WTC11 (cell line): ENCODE data around the gene SRMS. TPM values are rescaled to one million over a fixed set of nuclear protein-coding genes. Genes with fewer than 3 reads are reported as not detected.

Experiments
- ATAC-seq: fragments of 200-7000 bp; cut with Tn5 transposase; 2 replicates; pipeline ENCODE4 v1.10.0; 2021; ENCODE audit warnings: mild to moderate bottlenecking, moderate library complexity
- CTCF ChIA-PET: fragments of 300-600 bp; sonication (Branson Sonifier 250); formaldehyde crosslinking; loops from one replicate; lab custom pipeline; 2021; ENCODE audit warnings: antibody characterized with exemption; lab: Charles Lee
- POLR2A ChIA-PET: fragments of 350-600 bp; sonication (Branson Sonifier 250); formaldehyde crosslinking; loops from one replicate; lab custom pipeline; 2021; ENCODE audit warnings: antibody characterized with exemption; lab: Charles Lee
- DNase-seq: peaks from one replicate; pipeline ENCODE4 v3.0.0; 2021; ENCODE audit warnings: low spot score
- H3K27ac Mint-ChIP-seq: 2 replicates; pipeline ENCODE4 v1.8.0; 2021; ENCODE audit warnings: mixed read lengths
- H3K27me3 Mint-ChIP-seq: 2 replicates; pipeline ENCODE4 v1.8.0; 2021; ENCODE audit warnings: low read depth, mild to moderate bottlenecking, moderate library complexity, mixed read lengths
- H3K36me3 Mint-ChIP-seq: 2 replicates; pipeline ENCODE4 v1.8.0; 2021; ENCODE audit warnings: mixed read lengths
- H3K4me1 Mint-ChIP-seq: 2 replicates; pipeline ENCODE4 v1.8.0; 2022; ENCODE audit warnings: mixed read lengths
- H3K4me3 Mint-ChIP-seq: 2 replicates; pipeline ENCODE4 v1.8.0; 2021; ENCODE audit warnings: mild to moderate bottlenecking, moderate library complexity, mixed read lengths
- H3K9me3 Mint-ChIP-seq: 2 replicates; pipeline ENCODE4 v1.8.0; 2021; ENCODE audit warnings: mixed read lengths
- GRHL2 ChIP-seq: fragments of 250-450 bp; sonication (Bioruptor Pico); IDR thresholded peaks from 2 replicates; pipeline ENCODE4 v1.8.0; 2022; ENCODE audit warnings: mild to moderate bottlenecking, moderate library complexity; ENCODE audit not compliant: insufficient replicate concordance, severe bottlenecking
- JAZF1 ChIP-seq: fragments of 250-450 bp; sonication (Bioruptor Pico); IDR thresholded peaks from 2 replicates; pipeline ENCODE4 v1.9.0; 2021; ENCODE audit warnings: moderate library complexity, mild to moderate bottlenecking, inconsistent platforms
- KAT7 ChIP-seq: sonication (generic); formaldehyde crosslinking; IDR thresholded peaks from 2 replicates; pipeline ENCODE4 v1.8.1; 2023; ENCODE audit warnings: missing genetic modification reagents, mild to moderate bottlenecking, borderline replicate concordance
- RELA ChIP-seq: sonication (generic); formaldehyde crosslinking; IDR thresholded peaks from 2 replicates; pipeline ENCODE4 v1.8.1; 2022; ENCODE audit warnings: missing genetic modification reagents, mild to moderate bottlenecking, borderline replicate concordance
- SMAD4 ChIP-seq: sonication (generic); formaldehyde crosslinking; IDR thresholded peaks from 2 replicates; pipeline ENCODE4 v1.8.0; 2022; ENCODE audit warnings: mild to moderate bottlenecking, missing genetic modification reagents
- ZNF138 ChIP-seq: sonication (generic); formaldehyde crosslinking; conservative IDR thresholded peaks from 2 replicates; pipeline ENCODE4 v1.8.1; 2022; ENCODE audit warnings: mild to moderate bottlenecking, moderate library complexity, missing genetic modification reagents
- ZNF219 ChIP-seq: sonication (generic); formaldehyde crosslinking; IDR thresholded peaks from 2 replicates; pipeline ENCODE4 v1.8.0; 2023; ENCODE audit warnings: missing genetic modification reagents, mild to moderate bottlenecking, borderline replicate concordance
- ZNF263 ChIP-seq: sonication (generic); formaldehyde crosslinking; IDR thresholded peaks from 2 replicates; pipeline ENCODE4 v1.8.1; 2022; ENCODE audit warnings: low read depth, mild to moderate bottlenecking, moderate library complexity, missing genetic modification reagents
- ZNF396 ChIP-seq: fragments of 250-450 bp; sonication (Bioruptor Pico); IDR thresholded peaks from 2 replicates; pipeline ENCODE4 v1.8.0; 2021; ENCODE audit warnings: mild to moderate bottlenecking, moderate library complexity, borderline replicate concordance
- ZNF416 ChIP-seq: fragments of 250-450 bp; sonication (Bioruptor Pico); IDR thresholded peaks from 2 replicates; pipeline ENCODE4 v1.9.0; 2021; ENCODE audit warnings: mild to moderate bottlenecking, inconsistent platforms
- ZNF671 ChIP-seq: fragments of 250-450 bp; sonication (Bioruptor Pico); IDR thresholded peaks from 2 replicates; pipeline ENCODE4 v1.8.0; 2021; ENCODE audit warnings: mild to moderate bottlenecking
- total RNA-seq: library from RNA; stranded (reverse); gene quantifications from 3 replicates; pipeline ENCODE4 v1.2.3, GENCODE V29; 2021
- TF ChIP-seq, protein P1 (sequence below): sonication (generic); formaldehyde crosslinking; IDR thresholded peaks from 2 replicates; pipeline ENCODE4 v1.8.0; 2023; ENCODE audit warnings: missing genetic modification reagents, mild to moderate bottlenecking, borderline replicate concordance
- TF ChIP-seq, protein P2 (sequence below): fragments of 250-450 bp; sonication (Bioruptor Pico); IDR thresholded peaks from 2 replicates; pipeline ENCODE4 v1.9.0; 2021; ENCODE audit warnings: mild to moderate bottlenecking, borderline replicate concordance
- TF ChIP-seq, protein P3 (sequence below): sonication (generic); formaldehyde crosslinking; IDR thresholded peaks from 2 replicates; pipeline ENCODE4 v1.8.1; 2023; ENCODE audit warnings: mild to moderate bottlenecking, missing genetic modification reagents
- TF ChIP-seq, protein P4 (sequence below): sonication (generic); formaldehyde crosslinking; IDR thresholded peaks from 2 replicates; pipeline ENCODE4 v1.8.1; 2022; ENCODE audit warnings: low read depth, missing genetic modification reagents, borderline replicate concordance

Gene SRMS
- total RNA-seq, 1 experiment from 2014 or later: 0.26 TPM

DNA sequence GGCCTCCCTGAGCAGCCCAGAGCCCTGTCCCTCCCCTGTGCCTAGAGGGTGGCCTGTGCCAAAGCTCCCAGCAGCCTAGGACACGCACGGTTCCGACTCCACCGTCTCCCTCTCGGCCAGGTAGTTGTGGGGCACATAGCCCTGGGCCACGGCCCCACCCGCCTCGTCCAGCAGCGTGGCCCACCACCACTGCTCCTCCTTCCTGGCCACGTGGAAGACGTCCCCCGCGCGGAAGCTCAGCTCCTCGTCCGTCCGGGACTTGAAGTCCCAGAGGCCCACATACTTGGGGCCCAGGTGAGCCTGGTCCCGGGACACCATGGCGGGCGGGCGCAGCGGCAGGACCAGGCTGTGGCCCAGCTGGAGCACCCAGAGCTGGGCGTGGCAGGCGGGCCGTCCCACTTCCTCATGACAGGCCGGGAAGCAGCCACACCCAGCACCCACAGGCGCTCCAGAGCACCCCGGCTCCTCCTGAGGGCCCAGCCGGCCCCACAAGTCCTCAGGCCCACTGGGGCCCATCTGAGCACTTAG lies 10.5 kb downstream of the SRMS start, which contains the start of gene PTK6:
PTK6 (minus strand) TSS at position 380 of the 528 bp plus-strand sequence; CDS start at position 318, 62 bp downstream.
- peak within 1 kb of the TSS; percentile 49 for H3K4me3 Mint-ChIP-seq
- ATAC-seq: no peak

DNA sequence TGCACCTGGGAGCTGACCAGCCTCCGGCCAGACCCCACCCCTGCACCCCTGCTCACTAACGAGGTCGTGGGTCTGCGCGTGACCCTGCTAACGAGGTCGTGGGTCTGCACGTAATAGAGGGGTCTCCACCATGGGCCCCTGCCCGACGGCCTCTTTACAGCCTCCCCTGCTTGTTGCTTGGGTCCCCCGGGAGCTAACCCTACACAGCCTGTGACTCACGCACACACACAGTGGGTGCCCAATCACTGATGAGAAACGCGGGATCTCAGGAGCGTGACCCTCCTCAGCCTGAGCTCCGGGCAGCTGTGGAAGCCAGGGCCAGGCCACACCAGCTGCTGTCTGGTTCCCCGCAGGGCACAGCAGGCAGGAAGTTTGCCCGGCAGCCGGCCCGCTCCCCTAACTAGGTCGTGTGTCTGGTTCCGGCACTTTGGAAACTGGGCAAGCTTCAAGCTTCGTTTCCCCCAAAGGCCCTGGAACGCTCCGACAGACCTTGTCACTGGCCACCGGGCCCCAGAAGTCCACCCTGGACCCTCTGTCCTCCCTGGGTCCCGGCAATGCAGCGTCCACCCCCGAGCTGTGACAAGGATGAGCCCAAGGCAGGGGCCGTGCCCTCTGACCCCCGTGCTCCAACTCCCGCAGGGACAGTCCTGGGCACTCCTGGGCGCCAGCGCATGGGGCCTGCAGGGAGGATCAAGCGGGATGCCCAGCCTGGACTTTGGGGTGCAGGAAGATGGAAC lies 11.1 kb downstream of the SRMS start:
- DNase-seq (no peak), ATAC-seq (no peak)
- Mint-ChIP-seq H3K4me1 (0 out of 2 replicates have a peak, but pooled peaks cover 2% of the 10 kb centered on the region), H3K4me3 (no peak overlapping the region), H3K27me3 (no peaks in the 10 kb centered on the region), H3K9me3 (no peaks in the 10 kb centered on the region), H3K36me3 (no peaks in the 10 kb centered on the region), H3K27ac (0 out of 2 replicates have a peak overlapping the region, but pooled peaks have one; percentile 45)
- TF ChIP-seq, protein P1, sequence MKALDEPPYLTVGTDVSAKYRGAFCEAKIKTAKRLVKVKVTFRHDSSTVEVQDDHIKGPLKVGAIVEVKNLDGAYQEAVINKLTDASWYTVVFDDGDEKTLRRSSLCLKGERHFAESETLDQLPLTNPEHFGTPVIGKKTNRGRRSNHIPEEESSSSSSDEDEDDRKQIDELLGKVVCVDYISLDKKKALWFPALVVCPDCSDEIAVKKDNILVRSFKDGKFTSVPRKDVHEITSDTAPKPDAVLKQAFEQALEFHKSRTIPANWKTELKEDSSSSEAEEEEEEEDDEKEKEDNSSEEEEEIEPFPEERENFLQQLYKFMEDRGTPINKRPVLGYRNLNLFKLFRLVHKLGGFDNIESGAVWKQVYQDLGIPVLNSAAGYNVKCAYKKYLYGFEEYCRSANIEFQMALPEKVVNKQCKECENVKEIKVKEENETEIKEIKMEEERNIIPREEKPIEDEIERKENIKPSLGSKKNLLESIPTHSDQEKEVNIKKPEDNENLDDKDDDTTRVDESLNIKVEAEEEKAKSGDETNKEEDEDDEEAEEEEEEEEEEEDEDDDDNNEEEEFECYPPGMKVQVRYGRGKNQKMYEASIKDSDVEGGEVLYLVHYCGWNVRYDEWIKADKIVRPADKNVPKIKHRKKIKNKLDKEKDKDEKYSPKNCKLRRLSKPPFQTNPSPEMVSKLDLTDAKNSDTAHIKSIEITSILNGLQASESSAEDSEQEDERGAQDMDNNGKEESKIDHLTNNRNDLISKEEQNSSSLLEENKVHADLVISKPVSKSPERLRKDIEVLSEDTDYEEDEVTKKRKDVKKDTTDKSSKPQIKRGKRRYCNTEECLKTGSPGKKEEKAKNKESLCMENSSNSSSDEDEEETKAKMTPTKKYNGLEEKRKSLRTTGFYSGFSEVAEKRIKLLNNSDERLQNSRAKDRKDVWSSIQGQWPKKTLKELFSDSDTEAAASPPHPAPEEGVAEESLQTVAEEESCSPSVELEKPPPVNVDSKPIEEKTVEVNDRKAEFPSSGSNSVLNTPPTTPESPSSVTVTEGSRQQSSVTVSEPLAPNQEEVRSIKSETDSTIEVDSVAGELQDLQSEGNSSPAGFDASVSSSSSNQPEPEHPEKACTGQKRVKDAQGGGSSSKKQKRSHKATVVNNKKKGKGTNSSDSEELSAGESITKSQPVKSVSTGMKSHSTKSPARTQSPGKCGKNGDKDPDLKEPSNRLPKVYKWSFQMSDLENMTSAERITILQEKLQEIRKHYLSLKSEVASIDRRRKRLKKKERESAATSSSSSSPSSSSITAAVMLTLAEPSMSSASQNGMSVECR (CRISPR knock-in tag): no peak
- TF ChIP-seq GRHL2 (CRISPR knock-in tag) (no peak), ZNF138 (no peak), JAZF1 (CRISPR knock-in tag) (no peak)
- POLR2A ChIA-PET: interaction anchor here (0.6 kb wide), 1 partner anchor 28 kb away, joined by 3 read pairs; no protein-coding TSS in a partner anchor
- CTCF ChIA-PET: interaction anchor here (0.9 to 5.0 kb wide), 13 partner anchors 10 to 437 kb away, joined by 4 to 81 read pairs (median 28); partner anchors contain the start of genes ARFRP1, HELZ2, PPDPF and SRMS

More for the DNA sequence above, 10.5 kb downstream of the SRMS start, which contains the start of gene PTK6:
- no peak for DNase-seq
- H3K27me3 Mint-ChIP-seq: no peaks in the 10 kb centered on the region
- peak; percentile 44; the same call in 1 of the 2 replicates for TF ChIP-seq RELA (CRISPR knock-in tag)
- no peak for TF ChIP-seq ZNF671 (CRISPR knock-in tag)
- H3K36me3 Mint-ChIP-seq: no peaks in the 10 kb centered on the region
- CTCF ChIA-PET: interaction anchor here (0.9 to 5.0 kb wide), 45 partner anchors 8 to 526 kb away, joined by 3 to 81 read pairs (median 8); partner anchors contain the start of genes ARFRP1, HELZ2, PPDPF and PRPF6
- H3K9me3 Mint-ChIP-seq: no peaks in the 10 kb centered on the region
- H3K27ac Mint-ChIP-seq: 0 out of 2 replicates have a peak within 1 kb of the TSS, but pooled peaks have one; percentile 45
- POLR2A ChIA-PET: interaction anchor here (0.6 to 1.4 kb wide), 2 partner anchors 29 to 318 kb away, joined by 3 read pairs; no protein-coding TSS in a partner anchor
- 0 out of 2 replicates have a peak, but pooled peaks cover 2% of the 10 kb centered on the region for H3K4me1 Mint-ChIP-seq

DNA sequence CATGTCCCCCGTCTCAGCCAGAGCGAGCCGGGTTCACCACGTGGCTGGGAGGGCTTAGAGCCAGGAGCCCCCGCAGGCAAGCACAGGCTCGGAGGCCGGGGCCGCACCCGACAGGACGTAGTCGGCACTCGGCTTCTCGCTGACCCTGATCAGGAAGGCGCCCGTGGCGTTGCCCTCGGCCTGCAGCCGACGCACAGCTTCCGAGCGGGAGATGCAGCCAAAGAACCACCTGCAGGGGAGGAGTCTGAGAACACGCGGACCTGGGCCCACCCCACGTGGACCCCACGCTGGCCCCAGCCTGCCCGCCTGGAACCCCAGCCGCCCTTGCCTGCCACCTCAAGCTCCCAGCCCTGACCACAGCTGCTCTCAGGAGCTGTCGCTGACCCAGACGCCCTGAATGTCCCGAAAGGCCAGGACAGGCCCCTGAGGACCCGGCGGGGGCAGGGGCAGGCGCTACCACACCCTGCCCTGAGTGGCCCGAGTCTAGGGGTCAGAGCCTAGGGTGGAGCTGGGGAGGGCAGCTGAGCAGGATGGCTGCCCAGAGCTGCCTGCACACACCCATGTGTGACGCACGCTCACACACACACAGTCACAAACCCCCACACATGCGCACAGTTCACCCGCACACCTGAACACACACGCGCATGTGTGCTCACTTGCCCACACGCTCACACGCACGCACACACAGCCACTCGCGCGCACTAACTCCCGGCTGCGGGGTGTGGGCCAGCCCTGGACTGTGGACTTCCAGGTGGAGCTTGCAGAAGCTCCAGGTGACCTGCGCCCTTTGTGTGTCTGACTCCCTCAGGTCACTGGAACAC lies 12.5 kb downstream of the SRMS start:
- DNase-seq (peak; percentile 20), ATAC-seq (no peak)
- H3K27me3 Mint-ChIP-seq: no peaks in the 10 kb centered on the region
- CTCF ChIA-PET: interaction anchor here (1.0 to 5.0 kb wide), 9 partner anchors 12 to 446 kb away, joined by 3 to 81 read pairs (median 5); partner anchors contain the start of genes PPDPF, PRPF6 and SRMS
- 0 out of 2 replicates have a peak, but pooled peaks cover 2% of the 10 kb centered on the region for H3K4me1 Mint-ChIP-seq
- no peaks in the 10 kb centered on the region for H3K36me3 Mint-ChIP-seq
- H3K4me3 Mint-ChIP-seq: no peak overlapping the region
- POLR2A ChIA-PET: interaction anchor here (1.5 kb wide), 1 partner anchor 14 kb away, joined by 5 read pairs; the partner anchor contains the start of gene PPDPF
- H3K27ac Mint-ChIP-seq: 0 out of 2 replicates have a peak overlapping the region, but pooled peaks have one; percentile 32
- no peaks in the 10 kb centered on the region for H3K9me3 Mint-ChIP-seq
- TF ChIP-seq ZNF396 (CRISPR knock-in tag): no peak
- TF ChIP-seq, protein P2, sequence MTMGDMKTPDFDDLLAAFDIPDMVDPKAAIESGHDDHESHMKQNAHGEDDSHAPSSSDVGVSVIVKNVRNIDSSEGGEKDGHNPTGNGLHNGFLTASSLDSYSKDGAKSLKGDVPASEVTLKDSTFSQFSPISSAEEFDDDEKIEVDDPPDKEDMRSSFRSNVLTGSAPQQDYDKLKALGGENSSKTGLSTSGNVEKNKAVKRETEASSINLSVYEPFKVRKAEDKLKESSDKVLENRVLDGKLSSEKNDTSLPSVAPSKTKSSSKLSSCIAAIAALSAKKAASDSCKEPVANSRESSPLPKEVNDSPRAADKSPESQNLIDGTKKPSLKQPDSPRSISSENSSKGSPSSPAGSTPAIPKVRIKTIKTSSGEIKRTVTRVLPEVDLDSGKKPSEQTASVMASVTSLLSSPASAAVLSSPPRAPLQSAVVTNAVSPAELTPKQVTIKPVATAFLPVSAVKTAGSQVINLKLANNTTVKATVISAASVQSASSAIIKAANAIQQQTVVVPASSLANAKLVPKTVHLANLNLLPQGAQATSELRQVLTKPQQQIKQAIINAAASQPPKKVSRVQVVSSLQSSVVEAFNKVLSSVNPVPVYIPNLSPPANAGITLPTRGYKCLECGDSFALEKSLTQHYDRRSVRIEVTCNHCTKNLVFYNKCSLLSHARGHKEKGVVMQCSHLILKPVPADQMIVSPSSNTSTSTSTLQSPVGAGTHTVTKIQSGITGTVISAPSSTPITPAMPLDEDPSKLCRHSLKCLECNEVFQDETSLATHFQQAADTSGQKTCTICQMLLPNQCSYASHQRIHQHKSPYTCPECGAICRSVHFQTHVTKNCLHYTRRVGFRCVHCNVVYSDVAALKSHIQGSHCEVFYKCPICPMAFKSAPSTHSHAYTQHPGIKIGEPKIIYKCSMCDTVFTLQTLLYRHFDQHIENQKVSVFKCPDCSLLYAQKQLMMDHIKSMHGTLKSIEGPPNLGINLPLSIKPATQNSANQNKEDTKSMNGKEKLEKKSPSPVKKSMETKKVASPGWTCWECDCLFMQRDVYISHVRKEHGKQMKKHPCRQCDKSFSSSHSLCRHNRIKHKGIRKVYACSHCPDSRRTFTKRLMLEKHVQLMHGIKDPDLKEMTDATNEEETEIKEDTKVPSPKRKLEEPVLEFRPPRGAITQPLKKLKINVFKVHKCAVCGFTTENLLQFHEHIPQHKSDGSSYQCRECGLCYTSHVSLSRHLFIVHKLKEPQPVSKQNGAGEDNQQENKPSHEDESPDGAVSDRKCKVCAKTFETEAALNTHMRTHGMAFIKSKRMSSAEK (CRISPR knock-in tag): no peak
- no peak for TF ChIP-seq ZNF263
- TF ChIP-seq ZNF219 (CRISPR knock-in tag): no peak
- TF ChIP-seq, protein P3, sequence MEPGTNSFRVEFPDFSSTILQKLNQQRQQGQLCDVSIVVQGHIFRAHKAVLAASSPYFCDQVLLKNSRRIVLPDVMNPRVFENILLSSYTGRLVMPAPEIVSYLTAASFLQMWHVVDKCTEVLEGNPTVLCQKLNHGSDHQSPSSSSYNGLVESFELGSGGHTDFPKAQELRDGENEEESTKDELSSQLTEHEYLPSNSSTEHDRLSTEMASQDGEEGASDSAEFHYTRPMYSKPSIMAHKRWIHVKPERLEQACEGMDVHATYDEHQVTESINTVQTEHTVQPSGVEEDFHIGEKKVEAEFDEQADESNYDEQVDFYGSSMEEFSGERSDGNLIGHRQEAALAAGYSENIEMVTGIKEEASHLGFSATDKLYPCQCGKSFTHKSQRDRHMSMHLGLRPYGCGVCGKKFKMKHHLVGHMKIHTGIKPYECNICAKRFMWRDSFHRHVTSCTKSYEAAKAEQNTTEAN (CRISPR knock-in tag): no peak
- no peak for TF ChIP-seq ZNF416
- TF ChIP-seq, protein P4, sequence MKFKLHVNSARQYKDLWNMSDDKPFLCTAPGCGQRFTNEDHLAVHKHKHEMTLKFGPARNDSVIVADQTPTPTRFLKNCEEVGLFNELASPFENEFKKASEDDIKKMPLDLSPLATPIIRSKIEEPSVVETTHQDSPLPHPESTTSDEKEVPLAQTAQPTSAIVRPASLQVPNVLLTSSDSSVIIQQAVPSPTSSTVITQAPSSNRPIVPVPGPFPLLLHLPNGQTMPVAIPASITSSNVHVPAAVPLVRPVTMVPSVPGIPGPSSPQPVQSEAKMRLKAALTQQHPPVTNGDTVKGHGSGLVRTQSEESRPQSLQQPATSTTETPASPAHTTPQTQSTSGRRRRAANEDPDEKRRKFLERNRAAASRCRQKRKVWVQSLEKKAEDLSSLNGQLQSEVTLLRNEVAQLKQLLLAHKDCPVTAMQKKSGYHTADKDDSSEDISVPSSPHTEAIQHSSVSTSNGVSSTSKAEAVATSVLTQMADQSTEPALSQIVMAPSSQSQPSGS (CRISPR knock-in tag): no peak
- TF ChIP-seq KAT7 (CRISPR knock-in tag): no peak
- no peak for TF ChIP-seq SMAD4 (CRISPR knock-in tag)
- no peak for TF ChIP-seq JAZF1 (CRISPR knock-in tag)
